Measurements from ENCODE around the gene CDC42BPA. TPM values are rescaled to one million over a fixed set of nuclear protein-coding genes. Genes with fewer than 3 reads are reported as not detected.
A peak's percentile ranks its signal among the peaks of the same experiment; 100 is the strongest.
"Not testable (repeated sequence)": the region's sequence is repeated elsewhere in the genome, so short reads cannot be mapped to it uniquely, and the experiment has no call there.

The CDC42BPA gene
- polyA plus RNA-seq, 12 donors, result 27.0 to 36.2 (median 31.8) TPM; not detected in 1

DNA sequence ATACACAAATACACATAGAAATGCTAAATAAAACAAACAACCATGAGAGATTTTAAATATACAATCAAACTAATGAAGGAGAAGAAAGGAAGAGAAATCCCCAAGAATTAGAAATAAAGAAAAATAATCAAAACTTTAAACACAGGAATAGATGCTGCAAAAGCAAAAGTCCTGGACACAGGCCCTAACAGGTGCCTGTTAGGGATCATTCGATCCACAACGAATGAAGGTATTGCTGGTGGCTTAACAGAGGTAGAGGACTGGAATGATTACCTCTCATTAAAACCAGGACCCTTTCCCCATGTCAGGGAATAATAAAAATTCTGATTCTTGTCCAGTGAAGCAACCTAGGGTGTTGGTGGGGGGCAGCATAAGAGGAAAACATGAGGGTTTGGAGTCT lies 56.8 kb downstream of the CDC42BPA start:
- DNase-seq, result no peak

DNA sequence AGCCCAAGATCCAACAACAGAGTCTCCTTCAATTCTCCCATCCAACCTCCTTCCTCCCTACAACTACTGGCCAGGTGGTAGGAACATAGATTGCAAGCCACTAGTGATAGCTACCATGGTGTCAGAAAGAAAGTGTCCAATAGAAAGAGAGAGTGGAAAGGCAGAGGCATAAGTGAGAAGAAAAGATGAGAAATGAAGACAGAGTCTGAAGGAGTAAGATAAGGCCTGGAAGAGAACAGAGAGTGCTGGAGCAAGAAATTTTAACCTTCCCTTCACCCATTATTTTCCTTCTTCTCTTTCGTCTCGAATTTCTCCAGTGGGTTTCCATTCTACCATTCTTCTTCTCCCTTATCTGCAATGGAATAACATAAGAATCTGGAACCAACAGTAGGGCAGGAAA lies 57.9 kb downstream of the CDC42BPA start:
- DNase-seq, result no peak

DNA sequence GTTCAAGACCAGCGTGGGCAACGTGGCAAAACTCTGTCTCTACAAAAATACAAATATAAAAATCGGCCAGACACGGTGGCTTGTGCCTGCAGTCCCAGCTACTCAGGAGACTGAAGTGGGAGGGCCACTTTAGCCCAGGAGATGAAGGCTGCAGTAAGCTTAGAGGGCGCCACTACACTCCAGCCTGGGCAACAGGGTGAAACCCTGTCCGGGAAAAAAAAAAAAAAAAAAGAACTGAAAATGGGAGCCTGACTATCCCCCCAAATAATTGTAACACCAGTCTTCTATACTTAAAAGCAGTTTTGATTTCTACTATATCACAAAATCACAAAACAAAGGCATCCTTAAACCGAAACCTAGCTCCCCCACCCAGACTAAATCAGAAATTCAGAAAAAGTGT lies 60.3 kb downstream of the CDC42BPA start:
- DNase-seq, result no peak

DNA sequence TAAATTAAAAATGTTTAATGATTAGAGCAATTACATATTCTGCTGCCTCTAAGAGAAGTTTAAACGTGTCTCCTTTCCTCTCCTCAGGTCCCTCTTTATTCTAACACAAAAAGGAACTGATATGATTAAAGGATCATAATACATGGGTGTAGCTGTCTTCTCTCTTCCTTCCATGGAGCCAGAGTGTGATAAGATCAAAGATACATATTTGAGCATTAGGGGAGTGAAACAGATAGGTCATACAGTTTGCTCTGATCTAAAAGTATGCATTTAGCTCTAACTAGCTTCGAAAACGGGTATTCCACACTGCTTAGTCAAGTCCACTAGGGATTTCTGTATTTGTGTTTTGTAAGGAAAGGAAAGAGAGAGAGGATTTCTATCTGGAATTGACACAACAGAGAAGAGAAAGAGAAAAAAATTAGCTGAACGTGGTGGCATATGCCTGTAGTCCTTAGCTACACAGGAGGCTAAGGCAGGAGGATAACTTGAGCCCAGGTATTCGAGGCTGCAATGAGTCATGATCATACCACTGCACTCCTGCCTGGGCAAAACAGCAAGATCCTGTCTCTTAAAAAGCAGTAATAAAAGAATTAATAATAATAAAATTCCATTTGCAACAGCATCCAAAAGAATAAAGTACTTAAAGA lies 63.1 kb downstream of the CDC42BPA start:
- no peak for DNase-seq

DNA sequence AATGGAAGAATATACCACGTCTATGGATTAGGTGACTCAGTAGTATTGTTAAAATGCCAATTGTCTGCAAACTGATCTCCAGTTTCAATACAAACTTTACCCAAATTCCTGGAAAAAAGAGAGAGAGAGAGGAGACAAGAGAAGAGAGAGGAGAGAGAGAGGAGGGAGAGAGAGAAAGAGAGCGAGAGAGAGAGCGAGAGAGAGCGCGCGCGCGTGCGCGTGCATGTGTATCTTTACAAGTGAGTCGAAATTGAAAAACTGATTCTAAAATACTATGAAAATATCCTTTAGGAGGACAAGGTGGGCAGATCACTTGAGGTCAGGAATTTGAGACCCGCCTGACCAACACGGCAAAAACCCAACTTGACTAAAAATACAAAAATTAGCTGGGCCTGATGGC lies 65.2 kb downstream of the CDC42BPA start:
- DNase-seq, result no peak

DNA sequence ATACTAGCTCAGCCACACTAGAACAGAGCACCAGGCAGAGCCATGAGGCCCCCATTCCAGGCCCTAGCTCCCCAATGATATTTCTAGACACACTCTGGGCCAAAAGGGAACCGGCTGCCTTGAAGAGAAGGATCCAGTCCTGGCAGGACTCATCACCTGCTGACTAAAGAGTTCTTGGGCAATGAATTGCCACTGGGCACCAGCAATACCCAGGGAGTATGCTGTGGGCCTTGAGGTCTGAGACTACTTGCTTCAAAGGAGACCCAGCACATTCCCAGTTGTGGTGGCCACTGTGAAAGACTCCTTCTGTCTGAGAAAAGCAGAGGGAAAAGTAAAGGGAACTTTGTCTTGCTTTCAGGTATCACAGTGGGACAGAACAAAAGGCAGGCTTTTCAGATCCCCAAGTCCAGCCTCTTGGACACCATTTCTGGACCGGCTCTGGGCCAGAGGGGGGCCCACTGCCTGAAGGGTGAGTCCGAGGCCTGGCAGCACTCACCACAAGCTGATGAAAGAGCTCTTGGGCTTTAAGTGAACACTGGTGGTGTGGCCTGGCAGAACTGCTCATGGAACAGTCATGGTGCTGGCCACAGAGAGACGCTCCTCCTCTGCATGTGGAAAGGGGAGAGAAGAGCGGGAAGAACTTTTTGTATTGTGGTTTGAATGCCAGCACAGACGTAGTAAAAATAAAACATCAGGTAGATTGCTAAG lies 72.5 kb downstream of the CDC42BPA start:
- DNase-seq, result no peak

DNA sequence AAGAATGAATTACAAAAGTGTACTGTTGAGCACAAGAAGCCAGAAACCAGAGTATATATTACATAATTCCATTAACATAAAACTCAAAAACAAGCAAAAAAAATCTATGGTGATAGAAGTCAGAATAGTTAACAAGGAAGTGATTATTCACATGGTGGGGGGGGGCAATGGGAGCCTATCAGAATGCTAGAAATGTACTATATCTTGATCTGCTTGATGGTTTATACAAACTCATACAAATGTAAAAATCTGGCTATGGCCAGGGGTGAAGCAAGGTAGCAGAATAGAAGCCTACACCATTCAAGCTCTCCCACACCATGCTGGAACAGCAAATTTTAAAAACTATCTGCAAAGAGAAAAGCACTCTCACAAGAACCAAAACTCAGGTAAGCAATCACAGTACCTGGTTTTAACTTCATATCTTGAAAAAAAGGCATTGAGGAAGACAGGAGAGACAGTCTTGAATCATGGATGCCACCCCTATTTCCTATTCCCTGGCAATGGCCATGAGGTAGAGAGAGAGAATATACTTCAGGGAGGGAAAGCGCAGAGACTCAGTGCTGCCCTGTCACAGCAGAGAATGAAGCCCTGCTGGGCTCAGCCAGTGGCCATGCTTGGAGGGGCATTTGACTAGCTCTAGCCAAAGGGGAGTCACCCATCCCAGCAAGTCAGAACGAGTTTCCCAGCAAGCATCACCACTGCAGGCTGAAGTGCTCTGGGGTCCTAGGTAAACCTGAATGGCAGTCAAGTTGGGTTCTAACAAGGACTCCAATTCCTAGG lies 73.8 kb downstream of the CDC42BPA start:
- no peak for DNase-seq

DNA sequence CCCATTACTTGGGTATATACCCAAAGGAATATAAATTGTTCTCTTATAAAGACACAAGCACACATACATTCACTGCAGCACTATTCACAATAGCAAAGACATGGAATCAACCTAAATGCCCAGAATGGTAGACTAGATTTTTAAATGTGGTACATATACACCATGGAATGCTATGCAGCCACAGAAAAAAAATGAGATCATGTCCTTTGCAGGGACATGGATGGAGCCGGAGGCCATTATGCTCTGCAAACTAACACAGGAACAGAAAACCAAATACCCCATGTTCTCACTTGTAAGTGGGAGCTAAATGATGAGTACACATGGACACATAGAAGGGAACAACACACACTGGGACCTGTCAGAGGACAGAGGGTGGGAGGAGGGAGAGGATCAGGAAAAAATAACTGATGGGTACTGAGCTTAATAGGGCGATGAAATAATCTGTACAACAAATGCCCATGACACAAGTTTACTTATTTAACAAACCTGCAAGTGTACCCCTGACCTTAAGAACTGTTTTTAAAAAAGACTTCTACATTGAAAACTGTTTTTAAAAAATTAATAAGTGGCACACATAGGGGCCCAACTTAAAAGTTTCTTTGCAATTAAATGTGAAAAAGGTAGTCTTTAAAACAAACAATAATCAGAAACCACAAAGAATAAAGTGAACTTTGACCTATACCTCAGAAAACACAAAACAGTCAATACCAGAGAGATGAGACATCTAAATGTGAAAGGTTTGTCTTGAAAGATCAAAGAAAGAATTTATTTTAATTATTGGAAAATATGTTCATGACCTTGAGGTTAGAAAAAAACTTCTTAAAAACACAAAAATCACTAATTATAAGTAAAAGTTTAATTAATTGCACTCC lies 75.2 kb downstream of the CDC42BPA start:
- no peak for DNase-seq

DNA sequence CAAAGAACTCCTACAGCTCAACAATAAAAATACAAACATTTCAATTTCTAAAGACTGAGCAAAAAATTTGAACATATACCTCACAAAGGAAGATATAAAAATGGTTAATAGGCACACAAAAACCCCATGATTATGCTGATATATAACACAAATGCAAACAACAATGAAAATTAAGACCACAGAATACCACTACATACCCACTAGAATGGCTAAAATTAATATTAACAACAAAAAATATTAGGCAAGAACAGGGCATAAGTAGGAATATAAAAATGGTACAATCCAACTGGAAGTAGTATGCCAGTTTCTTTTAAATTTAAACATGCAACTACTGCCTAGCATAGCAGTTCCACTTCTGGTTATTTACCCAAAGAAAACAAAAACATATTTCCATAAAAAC lies 77.3 kb downstream of the CDC42BPA start:
- DNase-seq, result no peak

DNA sequence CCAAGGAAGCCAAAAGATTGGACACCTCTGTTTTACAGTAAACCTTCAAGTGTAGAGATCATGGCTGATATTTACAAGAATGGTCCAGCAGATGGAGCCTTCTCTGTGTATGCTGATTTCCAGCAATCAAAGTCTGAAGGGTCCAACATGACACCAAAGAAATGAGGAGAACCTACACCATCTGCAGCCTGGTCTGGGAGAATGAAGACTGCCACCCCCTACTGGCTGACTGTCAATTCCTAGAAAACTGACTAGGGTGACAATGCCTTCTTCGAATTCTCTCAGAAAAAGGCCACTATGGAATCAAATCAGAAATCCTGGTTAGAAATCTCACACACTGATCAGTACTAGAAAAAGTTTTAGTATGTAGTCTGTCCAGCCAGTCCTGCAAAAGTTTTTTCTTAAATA lies 83.3 kb downstream of the CDC42BPA start:
- peak; percentile 21 for DNase-seq

DNA sequence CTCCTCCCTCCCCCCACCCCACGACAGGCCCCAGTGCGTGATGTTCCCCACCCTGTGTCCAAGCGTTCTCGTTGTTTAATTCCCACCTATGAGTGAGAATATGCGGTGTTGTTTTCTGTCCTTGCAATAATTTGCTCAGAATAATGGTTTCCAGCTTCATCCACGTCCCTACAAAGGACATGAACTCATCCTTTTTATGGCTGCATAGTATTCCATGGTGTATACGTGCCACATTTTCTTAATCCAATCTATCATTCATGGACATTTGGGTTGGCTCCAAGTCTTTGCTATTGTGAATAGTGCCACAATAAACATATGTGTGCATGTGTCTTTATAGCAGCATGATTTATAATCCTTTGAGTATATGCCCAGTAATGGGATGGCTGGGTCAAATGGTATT lies 87.2 kb downstream of the CDC42BPA start:
- DNase-seq, result not testable (repeated sequence)

DNA sequence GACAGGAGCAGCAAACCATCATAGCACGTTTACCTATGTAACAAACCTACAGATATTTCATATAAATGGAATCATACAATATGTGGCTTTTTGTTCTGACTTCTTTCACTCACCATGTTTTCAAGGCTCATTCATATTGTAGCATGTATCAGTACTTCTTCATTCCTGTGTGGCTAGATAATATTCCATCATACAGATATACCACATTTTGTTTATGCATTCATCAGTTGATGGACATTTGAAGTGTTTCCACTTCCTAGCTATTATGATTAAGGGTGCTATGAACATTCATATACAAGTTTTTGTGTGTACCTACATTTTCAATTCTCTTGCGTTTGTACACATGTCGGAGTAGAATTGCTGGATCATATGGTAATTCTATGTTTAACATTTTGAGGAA lies 90.1 kb downstream of the CDC42BPA start:
- no peak for DNase-seq

DNA sequence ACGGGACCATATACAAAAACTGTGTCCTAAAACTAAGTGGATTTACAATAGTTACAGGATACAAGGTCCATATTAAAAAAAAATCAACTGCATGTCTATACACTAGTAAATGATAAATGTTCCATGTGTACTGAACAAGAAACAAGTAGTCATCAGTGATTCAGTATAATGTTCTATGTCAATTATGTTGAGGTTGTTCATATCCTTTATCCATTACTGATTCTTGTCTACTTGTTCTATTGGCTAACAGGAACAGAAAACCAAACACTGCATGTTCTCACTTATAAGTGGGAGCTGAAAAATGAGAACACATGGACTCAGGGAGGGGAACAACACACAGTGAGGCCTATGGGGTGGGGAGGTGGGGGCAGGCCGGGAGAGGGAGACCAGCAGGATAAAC lies 90.5 kb downstream of the CDC42BPA start:
- DNase-seq, result no peak

DNA sequence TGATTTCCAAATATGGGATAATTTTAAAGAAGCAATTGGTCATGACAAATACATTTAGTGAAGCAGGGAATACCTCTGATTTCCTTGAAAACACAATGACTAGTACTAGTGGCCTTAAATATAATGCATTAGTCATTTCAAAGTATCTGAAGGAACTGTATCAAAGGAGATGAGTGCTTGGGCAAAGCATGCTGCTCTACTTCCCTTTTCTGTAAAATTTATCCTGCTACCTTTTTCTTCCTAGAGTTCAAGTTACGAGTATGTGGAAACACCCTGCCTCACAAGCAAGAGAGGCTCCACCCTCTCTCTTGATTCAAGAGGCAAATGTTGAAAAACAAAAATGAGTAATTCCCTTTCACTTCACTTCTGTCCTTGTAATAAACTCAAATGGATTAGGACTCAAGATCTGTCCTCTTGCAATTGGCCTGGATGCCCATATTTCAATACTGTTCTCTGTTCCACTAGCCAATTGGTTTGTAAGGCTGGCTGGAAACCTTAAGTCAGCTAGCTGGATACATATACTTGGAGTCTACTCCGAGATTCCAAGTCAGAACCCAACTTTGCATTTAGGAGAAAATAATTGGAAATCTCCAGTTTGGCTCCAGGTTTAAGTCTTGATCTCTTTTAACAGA lies 92.5 kb downstream of the CDC42BPA start:
- no peak for DNase-seq

DNA sequence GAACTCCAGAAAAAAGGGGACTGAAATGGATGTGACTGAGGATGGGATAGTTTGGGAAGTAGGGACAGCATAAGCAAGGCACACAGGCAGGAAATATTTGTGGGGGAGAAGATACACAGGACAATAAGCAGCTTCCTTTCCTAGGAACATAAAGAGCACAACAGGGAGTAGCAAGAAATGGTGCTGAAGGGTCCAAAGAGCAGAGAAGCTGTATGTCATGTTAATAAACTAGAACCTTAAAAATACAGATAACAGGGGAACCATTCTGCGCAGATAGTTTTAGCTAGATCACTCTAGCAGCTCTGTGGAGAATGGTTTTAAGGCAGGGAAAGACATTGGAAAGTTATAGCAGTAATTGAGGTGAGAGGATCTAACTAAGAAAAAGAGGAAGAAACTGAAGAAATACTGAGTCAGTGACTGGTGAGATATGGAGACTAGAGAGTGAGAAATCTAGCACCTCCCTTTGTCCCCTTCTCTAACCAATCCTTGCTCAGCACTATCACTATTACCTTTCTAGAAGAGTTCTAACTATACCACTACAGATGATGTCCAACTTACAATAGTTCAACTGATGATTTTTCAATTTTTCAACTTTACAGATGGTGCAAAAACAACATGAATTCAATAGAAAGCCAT lies 95.0 kb downstream of the CDC42BPA start:
- DNase-seq, result no peak

DNA sequence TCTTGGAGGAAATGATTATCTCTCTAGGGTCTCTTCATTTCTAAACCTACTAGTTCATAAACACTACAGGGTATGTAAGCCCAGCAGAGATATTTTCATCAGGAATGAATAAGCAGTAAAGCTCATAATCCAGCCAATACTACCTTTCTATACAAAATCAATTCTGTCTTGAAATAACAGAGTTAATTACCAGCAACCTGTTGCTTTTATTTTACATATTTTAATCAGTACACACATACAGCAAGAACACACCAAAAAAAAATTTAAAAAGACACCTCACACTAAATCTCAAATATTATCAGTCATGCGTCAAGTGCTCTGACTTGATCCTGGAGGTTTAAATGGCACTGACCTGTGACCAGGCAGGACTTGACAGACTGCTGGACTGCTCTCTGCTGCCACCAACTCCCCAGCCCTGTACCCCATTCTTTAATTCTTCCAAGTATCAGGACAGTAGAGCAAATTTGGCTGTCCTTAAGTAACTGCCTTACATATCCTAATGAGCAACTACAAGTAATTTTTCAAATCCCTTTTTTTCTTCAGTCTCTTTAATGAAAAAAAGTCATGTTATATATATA lies 98.5 kb downstream of the CDC42BPA start:
- no peak for DNase-seq

DNA sequence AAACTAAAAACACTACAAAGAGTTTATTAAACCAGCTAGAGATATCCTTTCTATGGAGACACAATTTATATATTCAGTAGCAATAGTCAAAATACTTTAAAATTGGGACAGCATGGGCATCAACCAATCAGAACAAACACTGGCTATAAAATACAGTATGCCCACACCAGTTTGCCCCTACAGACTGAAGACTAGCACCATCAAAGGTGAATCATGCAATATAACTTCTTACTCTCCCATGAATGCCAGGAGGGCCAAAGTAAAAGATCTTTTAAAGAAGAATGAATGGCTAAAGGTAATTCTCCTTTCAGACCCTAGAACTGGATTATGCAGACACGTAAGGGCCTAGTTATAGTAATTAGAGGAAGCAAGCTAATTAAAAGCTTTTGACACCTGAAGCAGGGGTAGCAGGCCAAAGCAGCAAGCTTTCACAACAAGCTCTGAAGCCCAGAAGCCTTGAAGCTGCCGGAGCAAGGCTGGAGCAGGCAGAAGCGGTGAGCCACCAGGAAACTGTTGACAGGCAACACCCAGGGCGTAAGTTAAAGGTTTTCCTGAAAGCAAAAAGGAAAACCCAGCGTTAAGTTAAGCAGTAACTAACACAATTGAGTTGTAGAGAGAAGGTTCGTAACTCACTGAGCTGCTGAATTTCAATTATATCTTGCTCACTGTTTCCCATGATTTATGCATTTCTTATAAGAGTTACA lies 99.3 kb downstream of the CDC42BPA start:
- DNase-seq, result no peak

DNA sequence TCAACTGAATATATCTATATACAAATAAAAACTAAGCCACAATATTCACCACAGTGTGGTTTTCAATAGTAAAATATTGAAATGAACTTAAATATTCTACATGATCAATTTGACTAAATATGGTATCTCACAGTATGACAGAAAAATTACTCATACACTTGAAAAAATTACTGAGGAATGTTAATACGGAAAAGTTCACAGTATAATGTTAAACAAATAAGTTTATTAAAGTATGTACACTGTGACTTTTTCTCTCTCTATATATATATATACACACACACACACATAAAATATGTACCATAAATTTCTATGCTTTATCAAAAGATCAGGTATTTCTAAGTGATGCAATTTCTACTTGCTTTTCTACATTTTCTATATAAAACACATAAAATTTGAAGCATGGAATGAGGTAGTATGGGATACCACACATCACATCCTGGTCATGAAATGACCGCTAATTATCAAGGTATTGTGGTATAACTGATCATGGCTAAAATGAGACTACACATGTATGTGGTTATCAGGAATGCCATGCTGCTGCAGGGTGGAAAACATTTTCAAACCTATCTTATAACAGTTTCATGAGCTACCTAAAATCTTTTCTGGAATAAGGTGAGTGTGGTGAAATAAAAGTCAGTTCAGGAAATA lies 102.3 kb downstream of the CDC42BPA start:
- DNase-seq, result no peak

DNA sequence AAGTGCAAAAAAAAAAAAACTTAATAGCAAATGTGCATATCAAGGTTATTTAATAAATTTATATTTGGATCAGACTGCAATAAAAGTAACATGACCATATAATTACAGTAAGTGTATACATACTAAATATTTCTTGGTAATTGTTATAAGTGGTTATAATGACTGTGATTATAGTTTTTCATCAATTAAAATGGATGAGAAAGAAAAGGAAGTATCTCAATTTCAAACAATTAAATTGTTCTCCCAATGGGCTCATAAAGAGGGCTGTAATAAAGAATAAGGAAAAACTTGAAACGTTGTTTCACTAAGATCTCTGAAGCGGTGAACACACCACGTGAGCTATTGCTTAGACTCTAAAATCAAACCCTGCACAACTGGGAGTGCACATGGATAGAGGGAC lies 104.1 kb downstream of the CDC42BPA start:
- DNase-seq, result no peak
